CD4-positive, alpha-beta T cell treated with Interleukin-15 for 4 hours (primary cell): ENCODE results near the gene SOX21.

Source experiments
- DNase-seq: peaks from one replicate; pipeline ENCODE4 v3.0.0-alpha.2; 2020; ENCODE audit warnings: low spot score

SOX21 gene

DNA sequence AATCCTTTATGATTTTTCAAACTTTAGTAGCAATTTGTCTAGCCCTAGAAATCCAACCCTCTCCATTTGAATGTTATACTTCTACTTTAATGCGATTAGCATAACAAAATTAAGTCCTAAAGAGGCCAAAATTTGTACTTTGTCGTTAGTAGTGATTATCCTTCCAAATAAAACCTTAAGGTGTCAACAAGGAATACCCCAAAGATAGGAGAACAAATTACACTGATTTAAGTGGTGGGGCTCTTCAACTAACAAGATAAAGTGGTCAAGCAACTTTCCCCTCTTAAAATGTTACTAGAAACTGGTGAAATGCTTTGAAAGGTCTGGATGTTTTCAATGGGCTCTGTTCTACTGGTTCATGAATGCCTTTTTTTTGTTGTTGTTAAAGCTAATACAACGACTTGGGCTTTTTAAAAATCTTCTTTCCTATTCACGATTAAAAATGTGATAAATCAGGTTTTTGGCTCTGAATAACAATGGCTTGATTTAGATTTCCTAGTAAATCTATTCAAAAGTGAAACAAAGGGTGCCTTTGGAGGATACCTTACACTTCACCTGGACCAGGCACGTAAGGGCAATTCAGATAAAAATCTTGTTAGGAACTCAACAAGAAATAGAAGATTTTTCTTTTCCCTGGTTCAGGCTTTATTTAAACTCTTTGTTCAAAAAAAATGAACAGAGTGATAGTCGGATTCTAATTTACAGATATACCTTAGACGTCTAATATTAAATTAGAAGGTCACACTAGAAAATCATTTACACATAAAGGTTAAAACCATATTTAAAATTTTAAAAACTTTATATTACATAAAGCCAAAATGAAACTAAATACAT is 3.1 kb downstream of the SOX21 start:
- DNase-seq = no peak

DNA sequence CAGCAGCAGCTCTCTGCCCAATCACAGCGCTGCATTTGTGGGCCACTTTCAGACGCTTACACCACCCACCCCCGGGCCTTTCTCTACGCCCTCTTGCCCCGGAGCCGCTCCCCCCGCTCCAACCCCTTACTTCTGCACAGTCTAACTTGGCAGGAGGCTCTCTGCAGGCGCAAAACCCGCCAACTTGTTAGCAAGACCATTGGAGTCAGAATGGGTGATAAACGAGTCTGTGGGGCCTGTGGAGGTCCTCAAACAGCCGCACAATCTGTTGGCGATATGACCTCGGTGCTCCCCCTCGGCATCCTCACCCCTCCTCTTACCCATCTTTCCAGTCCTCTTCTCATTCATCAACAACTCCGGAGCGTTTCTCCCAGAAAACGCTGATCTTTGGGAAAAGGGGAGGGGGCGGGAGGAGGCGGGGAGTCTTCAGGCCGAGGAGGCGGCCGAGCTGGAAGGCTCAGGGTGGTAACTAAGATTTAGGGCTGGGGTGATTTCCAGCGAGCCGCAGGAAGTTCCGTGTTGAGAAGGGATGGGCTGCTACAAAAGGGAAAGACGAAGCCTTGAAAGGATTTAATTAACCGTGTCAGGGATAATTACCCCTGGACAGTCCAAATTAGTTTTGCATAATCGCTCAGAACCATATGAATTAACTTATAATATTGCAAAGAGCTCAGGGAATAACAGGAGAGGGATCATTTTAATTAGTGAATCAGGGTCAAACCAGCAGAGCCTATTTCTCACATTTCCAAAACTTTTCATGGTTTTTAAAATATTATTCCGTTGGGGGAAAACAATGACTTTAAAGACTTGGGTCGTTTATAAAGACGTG is 4.1 kb downstream of the SOX21 start:
- DNase-seq = no peak

DNA sequence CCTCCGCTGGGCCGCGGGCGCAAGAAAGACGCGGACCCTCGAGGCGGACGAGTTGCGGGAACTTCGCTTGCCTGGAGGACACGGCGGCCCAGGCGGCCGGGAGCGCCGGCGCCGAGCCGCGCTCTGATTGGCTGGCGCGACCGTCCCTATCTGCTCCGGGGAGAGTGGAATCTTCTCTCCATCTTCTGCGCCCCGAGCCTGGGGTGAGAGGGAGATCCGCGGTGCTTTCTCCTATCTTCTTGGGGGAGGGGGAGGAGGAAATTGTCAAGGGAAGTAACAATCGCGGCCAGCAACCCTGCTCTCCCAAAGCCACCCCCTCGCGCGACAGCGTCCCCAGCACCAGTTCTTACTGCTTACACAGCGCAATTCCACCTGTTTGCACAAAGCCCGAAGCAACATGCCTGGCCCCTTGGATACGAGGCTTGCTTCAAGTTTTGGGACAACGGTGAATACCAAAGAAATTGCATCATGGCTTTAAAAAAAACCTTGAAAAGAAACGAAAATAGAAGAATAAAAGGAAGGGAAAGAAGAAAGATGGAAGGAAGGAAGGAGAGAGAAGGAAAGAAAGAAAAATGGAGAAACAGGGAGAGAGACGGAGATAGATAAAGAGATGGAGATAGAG is 4.8 kb downstream of the SOX21 start:
- DNase-seq = no peak

DNA sequence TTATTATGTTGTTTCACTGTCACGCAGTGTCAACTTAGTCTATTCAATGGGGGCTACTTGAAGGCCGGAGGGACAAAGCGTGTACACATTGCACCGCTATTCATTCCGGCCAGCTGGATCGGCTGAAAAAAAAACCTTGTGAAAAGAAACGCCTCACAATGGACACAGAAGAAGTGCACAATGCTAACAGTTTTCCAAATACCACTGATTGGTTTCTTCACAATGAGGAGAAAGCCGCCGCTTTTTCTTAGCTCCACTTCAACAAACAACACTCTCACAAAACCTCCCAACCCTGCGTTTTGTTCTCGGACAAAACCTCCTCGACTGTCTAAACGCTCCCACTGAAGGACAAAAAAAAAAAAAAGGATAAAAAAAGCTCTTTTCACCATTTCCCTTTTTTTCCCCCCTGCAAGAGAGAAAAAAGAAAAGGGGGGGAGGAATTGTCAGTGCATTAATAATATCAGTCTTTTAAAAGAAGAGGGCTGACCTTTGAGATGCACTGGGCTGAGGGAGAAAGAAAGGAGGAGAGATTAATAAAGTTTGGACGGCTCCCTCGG is 5.4 kb downstream of the SOX21 start:
- no peak for DNase-seq

- DNase-seq = no peak
Measured at GRCh38 chr13:94706101-94706842, 6.1 kb downstream of the SOX21 start.

DNA sequence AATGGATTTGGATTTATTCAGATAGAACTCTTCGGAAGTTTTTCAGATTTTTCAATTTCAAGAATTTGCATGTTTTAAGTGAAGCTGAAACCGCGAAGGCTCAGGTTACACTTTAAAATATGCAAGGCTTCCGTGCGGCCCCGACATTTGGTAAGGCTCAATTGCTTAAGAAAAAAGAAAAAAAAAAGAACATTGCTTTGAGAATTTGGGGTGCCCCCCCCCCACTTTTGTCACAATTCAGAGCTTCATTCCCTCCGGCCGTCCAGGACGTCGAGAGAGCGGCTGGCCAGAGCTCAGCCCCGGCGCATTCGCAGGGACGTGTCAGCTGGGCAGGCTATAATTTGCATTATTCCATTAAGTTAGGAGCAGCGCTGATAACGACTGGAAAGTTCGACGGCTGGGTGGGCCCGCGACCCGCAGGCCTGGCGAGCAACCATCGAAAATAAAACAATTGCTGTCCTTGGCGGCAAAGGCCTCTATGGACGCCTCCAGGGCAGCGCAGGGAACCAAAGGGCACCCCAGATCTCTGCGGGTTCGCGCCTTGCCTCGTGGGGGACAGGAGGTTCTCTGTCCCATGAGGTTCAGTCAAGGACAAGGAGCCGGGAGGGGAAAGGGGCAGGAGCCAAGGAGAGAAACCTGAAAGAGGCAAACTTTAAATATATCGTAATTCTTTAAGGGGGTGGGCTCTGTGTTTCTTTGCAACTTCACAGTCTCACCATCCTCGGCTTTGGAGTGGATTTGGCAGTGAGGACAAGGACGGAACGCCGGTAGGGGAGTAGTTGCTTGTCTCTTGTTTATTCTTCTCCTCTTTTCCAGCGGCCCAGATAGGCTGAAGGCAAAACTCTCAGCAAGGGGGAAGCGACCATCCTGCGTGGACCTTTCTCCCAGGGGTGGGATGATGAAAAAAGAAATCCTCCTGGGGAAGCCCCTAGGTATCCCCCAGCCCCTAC is 7.0 kb downstream of the SOX21 start:
- no peak for DNase-seq

DNA sequence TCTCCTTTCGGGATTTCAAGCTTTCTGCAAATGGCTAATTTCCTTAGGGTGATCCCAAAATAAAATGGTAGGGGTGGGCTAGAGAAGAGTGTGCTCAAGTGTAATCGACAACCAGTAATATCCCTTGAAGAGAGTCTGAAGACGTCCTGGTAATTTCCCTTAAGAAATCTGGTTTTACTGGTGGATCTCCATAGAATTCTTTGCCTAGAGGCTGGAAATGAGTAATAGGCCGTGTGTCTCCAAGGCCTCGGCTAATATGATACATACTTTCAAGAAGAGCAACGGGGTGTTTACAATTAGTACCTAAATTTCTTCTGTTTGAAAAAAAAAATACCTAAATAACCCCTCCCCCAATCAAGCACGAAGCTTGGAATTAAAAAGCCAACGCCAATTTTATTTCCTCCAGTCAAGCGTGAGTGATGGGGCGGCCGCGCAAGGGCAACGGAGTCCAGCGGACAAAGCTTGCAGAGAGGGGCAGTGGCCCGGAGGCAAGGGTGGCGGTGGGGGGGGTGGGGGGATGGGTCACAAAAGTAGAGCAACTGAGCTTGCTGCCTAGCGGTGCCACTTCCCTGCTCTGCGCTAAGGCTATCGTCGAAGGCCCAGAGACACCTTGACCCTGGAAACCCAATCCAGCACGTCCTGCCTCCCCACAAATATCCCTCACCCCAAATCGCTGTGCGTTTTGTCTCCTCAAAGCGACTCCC is 7.8 kb downstream of the SOX21 start:
- no peak for DNase-seq

DNA sequence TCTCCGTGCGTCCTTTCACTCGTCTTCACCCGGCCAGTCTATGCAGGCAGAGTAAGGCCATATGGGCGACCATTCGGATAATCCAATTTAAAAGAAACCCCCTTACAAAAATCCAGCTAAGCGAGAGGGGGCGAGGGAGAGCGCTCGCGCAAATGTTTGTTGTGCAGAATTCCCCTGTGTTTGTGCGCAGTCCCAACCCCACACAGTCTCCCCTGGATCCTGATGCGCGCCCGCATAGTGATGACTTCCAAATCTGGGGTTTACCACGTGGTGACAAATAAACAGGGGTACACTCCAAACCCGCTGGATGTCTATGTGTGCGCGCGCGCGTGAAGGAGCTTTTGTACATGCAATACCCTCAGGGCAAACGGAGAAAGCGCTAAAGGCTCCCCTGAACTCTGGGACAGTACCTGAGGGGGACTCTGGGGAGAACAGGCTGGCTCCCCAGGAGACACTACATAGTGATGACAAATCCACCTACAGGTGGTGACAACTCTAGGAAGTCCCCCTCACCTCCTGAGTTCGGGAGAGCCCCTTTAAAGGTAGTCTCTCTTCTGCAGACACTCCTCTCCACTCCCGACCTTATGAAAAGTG is 8.5 kb downstream of the SOX21 start:
- DNase-seq = no peak

- DNase-seq = no peak
Measured at GRCh38 chr13:94703271-94703670, 9.1 kb downstream of the SOX21 start.

DNA sequence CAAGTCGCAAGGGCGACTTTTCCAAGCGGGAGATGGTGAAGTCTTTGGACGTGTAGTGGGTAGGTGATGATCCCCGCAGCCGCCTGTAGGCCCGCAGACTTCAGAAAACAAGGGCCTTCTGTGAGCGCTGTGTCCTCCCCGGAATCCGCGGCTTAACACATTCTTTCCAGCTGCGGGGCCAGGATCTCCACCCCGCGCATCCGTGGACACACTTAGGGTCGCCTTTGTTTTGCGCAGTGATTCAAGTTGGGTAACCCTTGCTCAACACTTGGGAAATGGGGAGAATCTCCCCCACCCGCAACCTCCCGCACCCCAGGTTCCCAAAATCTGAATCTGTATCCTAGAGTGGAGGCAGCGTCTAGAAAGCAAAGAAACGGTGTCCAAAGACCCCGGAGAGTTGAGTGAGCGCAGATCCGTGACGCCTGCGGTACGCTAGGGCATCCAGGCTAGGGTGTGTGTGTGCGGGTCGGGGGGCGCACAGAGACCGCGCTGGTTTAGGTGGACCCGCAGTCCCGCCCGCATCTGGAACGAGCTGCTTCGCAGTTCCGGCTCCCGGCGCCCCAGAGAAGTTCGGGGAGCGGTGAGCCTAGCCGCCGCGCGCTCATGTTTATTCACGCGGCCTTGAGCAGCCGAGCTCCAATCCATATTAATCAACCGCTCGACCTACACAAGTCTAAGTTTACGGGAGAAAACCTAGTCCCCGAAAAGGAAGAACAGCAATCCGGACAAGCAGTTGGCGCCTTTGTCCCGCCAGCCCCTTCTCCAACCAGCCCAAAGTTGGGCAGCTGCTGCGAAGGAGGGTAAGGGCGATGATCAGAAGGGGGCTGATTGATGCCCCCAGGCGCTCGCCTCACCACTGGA is 9.9 kb downstream of the SOX21 start:
- DNase-seq = no peak

DNA sequence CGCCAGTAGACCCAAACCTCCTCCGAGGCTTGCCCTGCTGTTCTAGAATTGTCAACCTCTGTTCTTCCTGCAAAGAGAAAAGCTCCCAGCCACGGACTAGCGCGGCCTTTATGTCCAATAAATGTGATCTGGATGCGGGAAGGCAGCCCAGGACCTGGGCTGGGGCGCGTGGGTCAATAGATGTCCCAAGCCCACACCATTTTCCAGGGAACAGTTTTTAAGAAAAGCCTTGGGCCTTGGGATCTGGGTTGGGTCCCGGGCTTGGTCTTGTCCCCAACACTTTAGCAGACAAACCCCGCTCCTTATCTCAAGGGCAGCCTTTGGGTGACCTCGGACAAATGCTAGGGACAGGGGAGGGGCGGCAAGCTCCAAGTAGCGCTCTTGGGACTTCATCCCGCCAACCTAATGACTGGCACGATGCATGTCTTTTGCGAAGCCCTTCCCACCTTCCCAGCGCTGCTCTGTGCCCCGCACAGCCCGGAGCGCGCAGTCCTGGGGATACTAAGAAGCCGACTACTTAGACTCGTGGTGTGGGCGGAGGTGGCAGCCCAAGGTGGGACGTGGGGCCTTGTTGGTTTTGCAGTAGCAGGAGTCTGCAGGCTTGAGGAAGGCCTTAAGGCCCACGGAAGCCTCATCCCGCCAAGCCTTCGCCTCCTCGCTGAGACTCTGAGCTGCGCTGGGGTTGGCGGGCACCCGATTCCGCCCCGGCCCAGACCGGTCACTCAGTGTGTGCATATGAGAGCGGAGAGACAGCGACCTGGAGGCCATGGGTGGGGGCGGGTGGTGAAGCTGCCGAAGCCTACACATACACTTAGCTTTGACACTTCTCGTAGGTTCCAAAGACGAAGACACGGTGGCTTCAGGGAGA is 10.8 kb downstream of the SOX21 start:
- no peak for DNase-seq

- no peak for DNase-seq
Measured at GRCh38 chr13:94700536-94700935, 11.8 kb downstream of the SOX21 start.

- DNase-seq = no peak
Measured at GRCh38 chr13:94700051-94700535, 12.3 kb downstream of the SOX21 start.

DNA sequence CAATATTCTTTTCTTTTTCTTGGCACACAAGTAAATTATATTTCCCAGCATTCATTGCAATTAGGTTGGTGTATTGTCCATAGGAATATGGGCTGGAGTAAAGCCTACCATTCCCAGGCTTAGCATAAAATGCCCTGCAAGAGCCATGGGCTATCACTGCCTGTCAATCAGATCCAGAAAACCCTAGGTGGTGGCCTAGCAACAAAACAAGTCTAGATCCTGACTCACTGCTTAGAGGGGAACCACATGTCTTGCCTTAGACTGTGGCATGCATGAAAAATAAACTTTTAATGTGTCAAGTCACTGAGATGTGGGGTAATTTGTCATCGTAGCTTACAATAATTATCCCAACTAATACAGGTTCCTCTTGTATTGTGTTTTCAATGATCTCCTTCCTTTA is 16.2 kb downstream of the SOX21 start:
- no peak for DNase-seq

DNA sequence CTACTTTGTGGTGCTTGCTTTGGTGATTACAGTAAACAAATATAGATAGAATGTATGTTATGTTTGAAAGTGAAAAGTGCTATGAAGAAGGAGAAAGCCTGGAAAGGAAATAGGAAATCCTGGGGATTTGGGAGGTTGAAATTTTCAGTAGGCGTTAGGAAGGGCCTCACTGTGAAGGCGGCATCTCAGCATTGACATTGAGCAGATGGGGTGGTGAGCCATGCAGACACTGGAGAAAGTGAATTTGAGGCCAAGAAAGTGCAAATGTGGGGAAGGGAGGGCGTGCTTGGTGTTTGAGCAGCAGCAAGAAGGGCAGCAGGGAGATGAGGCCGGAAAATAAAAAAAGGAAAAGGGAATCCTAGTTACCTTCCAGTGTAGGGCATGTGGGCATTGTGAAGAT is 20.3 kb downstream of the SOX21 start:
- no peak for DNase-seq

- DNase-seq = no peak
Measured at GRCh38 chr13:94683409-94683808, 28.9 kb downstream of the SOX21 start.

- DNase-seq = no peak
Measured at GRCh38 chr13:94682229-94682628, 30.1 kb downstream of the SOX21 start.

- no peak for DNase-seq
Measured at GRCh38 chr13:94679614-94680013, 32.7 kb downstream of the SOX21 start.
